HG02938 (cell line): ENCODE data around the gene CRY2.
A peak's percentile ranks its signal among the peaks of the same experiment; 100 is the strongest.
"Not testable (repeated sequence)": the region's sequence is repeated elsewhere in the genome, so short reads cannot be mapped to it uniquely, and the experiment has no call there.

Source experiments
- ATAC-seq: cut with Tn5 transposase; IDR thresholded peaks from one replicate; pipeline ENCODE4 v1.9.1; 2021; ENCODE audit warnings: mild to moderate bottlenecking, moderate library complexity; ENCODE audit not compliant: unreplicated experiment

CRY2 gene

DNA sequence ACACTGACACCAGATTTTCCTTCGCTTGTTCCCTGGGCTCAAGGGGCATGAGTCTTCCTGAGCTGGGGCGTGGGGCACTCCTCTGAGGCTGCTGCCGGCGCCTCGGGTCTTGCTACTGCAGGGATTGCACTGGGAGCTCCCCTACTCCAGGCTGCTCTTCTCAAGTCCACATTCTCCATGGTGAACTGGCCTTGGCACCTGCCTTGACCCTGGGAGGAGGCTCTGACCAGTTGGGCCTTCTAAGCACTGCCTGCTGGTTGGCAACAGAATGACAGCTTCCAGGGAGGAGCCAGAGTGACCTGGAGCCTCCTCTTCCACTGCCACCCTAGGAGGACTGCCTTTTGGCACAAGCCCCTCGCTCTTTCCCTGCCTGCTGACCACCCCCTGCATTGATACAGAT, 50.3 kb downstream of the CRY2 start:
- no peak for ATAC-seq

DNA sequence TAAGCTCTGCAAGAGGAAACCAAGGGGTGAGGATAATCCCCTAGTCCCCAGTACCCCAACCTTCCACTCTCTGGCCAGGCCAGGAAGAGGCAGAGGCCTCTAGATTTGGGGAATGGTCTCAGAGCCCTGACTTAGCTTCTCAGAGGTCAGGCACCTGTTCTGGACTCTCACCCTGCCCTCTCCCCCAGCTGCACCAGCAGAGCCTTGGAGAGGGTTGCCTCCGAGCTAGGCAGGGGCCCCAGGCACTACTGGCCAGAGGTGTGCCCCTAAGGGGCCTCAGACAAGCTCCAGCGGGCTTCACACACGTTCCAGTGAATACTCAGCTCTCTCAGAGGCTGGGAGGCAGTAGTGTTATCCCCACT, 51.8 kb downstream of the CRY2 start:
- ATAC-seq, result no peak

DNA sequence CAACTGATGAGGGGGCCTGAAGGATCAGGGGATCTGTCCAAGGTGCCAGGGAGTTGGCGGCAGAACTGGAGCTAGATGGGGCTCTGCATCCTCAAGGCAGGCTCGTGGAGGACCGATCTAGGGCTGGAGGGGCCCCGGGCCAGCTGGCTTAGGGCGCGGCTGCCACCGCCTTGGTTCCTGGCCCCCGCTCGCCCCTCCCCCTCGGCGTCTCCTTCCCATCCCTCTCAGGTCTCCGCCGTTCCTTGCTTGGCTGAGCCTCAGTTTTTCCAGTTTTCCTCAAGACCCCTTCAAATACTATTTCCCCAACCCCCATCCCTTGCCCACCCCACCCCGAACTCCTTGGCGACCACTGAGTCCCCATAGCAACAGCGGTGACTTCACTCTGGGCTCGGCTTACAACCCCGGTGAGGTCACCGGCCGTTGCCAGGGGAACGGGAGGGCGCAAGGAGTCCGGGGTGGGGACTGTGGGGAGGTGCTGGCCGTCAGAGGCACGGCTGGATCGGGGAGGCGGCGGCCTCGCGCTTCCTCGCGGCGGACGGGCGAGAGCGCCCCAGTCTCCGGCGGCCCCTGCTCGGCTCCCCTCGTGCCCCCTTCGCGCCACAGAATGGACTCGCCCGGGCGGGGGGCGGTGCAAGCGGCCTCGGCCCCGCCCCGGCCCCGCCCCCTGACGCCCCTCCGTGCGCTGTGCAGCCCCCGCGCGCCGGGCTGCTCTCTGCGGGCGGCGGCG, 52.3 kb downstream of the CRY2 start:
- peak; percentile 68 for ATAC-seq

DNA sequence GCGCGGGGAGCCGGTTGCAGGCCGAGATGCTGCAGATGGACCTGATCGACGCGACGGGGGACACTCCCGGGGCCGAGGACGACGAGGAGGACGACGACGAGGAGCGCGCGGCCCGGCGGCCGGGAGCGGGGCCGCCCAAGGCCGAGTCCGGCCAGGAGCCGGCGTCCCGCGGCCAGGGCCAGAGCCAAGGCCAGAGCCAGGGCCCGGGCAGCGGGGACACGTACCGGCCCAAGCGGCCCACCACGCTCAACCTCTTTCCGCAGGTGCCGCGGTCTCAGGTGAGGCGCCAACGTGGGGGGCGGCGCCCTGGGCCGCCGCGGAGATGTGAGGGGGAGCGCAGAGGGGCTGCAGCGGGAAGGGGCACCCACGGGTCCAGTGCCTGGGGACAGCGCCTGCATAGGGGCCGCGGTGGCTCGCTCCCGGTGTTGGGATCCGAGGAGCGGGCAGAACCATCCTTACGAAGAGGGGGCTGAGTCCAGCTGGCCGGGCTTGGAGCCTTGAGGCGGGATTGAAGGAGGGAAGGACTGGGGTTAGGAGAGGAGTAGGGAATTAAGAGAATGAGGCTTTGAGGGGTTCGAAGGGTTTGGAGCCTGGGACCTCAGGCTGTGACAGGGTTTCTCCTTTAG, 53.0 kb downstream of the CRY2 start:
- ATAC-seq, result not testable (repeated sequence)

DNA sequence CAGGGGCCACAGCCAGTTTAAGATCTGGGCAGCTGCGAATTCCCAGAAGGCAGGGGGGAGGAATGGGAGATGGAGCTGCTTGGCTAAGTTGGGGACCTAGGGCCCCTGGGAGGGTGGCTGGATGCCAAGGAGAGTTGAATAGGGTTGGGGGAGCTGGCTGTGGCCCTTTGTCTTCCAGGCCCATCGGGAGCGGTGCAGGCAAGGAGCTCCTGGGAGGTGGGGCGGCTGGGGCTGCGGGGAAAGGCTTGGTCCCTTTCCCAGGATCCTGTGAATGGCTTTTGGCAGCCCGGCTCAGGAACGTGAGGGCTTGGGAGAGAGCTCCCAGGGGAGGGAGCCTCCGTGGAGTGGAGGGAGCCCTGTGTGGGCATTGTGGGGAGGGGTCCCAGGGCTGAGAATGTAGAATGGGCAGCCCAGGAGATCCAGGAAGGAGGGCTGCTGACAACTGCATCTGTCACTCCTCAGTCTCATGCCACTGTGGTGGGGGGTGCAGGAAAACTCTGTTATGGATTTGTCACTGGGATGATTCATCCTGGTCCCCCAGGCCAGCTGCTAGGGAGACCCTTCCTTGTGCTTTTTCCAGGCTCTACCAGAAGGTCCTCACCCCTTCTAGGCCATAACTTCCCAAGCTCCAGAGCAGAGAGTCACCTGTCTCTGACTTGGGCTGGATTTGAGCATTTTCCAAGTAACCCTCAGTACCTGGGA, 53.8 kb downstream of the CRY2 start:
- ATAC-seq, result no peak

DNA sequence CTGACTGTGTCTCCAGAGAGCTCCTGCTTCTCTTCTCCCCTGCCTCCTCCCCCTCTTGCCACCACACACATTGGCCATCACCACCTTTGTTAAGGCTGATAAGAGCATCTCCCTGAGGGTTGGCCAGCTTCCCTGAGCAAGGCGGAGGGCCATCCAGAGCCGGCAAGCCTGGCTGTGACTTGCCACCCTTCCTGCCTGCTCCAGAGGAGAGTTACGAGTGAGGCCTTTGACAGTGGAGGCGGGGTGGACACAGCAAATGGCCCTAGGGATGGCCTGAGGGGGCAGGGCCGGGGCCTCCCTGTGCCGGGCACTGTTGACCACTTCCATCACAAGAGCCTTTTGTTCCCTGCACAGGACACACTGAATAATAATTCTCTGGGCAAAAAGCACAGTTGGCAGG, 54.4 kb downstream of the CRY2 start:
- no peak for ATAC-seq

DNA sequence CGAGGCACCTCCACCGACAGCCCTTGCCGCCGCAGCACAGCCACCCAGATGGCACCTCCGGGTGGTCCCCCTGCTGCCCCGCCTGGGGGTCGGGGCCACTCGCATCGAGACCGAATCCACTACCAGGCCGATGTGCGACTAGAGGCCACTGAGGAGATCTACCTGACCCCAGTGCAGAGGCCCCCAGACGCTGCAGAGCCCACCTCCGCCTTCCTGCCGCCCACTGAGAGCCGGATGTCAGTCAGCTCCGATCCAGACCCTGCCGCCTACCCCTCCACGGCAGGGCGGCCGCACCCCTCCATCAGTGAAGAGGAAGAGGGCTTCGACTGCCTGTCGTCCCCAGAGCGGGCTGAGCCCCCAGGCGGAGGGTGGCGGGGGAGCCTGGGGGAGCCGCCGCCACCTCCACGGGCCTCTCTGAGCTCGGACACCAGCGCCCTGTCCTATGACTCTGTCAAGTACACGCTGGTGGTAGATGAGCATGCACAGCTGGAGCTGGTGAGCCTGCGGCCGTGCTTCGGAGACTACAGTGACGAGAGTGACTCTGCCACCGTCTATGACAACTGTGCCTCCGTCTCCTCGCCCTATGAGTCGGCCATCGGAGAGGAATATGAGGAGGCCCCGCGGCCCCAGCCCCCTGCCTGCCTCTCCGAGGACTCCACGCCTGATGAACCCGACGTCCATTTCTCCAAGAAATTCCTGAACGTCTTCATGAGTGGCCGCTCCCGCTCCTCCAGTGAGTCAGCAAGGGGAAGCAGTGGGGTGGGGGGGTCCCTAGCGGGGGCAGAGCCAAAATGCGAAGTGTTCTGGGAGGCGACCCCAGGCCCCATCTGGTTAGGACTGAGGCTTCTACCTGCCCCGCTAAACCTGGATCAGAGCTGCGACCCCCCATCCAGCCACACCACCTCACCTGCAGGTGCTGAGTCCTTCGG, 55.4 kb downstream of the CRY2 start:
- no peak for ATAC-seq

DNA sequence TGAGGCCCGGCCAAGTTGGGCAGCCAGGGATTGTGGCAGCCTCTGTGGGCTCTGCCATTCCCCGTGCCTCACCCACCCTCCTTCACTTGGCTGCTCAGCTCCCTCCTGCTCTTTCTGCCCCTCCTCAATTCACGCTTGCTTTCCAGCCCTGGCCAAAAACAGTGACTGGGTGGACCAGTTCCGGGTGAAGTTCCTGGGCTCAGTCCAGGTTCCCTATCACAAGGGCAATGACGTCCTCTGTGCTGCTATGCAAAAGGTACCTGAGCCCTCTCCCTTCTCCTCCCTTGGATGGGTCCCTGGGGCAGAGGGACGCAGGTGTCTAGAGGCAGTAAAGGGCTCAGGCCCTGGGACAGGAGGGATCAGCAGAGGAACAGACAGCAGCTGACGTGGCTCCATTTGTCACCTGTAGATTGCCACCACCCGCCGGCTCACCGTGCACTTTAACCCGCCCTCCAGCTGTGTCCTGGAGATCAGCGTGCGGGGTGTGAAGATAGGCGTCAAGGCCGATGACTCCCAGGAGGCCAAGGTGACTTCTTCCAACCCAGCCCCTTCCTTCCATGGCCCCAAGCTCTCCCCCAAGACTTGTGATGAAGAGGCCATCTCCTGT, 57.1 kb downstream of the CRY2 start:
- ATAC-seq, result no peak

DNA sequence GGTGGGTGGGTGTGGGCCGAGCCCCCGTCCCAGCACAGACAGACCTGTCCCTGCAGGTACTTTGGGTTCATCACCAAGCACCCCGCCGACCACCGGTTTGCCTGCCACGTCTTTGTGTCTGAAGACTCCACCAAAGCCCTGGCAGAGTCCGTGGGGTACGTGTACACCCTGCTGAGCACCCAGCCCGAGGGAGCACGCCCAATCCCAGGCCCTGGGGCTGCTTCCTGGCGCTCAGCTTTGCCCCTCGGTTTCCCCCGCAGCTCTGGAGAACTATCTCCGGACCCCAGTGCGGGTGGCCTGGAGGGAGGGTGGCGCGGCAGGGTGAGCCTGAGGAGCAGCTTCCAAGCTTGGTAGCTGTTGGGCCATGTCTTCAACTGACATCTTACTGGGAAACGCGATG, 57.8 kb downstream of the CRY2 start:
- no peak for ATAC-seq

DNA sequence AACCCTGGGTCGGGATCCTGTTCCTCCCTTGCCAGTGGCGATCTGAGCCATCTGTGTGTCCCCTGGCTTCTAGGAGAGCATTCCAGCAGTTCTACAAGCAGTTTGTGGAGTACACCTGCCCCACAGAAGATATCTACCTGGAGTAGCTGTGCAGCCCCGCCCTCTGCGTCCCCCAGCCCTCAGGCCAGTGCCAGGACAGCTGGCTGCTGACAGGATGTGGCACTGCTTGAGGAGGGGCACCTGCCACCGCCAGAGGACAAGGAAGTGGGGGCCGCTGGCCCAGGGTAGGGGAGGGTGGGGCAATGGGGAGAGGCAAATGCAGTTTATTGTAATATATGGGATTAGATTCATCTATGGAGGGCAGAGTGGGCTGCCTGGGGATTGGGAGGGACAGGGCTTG, 58.3 kb downstream of the CRY2 start:
- ATAC-seq, result not testable (repeated sequence)

DNA sequence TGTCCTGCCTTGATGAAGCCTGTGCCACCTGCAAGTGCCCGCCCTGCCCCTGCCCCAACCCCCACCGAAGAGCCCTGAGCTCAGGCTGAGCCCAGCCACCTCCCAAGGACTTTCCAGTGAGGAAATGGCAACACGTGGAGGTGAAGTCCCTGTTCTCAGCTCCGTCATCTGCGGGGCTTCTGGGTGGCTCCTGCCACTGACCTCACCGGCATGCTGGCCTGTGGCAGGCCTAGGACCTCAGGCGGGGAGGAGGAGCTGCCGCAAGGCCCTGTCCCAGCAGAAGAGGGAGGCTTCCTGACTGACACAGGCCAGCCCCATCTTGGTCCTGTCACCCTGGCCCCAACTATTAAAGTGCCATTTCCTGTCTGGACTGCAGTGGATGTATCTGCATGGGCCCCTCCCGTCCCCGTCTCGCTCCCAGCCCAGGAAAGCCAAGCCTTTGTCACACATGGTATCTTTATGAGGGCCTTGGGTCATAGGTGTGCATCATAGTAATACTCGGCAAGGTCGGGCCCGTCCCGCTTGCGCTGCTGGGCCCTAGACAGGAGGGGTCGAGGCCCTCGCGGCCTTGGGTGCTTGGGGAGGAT, 58.9 kb downstream of the CRY2 start:
- no peak for ATAC-seq

DNA sequence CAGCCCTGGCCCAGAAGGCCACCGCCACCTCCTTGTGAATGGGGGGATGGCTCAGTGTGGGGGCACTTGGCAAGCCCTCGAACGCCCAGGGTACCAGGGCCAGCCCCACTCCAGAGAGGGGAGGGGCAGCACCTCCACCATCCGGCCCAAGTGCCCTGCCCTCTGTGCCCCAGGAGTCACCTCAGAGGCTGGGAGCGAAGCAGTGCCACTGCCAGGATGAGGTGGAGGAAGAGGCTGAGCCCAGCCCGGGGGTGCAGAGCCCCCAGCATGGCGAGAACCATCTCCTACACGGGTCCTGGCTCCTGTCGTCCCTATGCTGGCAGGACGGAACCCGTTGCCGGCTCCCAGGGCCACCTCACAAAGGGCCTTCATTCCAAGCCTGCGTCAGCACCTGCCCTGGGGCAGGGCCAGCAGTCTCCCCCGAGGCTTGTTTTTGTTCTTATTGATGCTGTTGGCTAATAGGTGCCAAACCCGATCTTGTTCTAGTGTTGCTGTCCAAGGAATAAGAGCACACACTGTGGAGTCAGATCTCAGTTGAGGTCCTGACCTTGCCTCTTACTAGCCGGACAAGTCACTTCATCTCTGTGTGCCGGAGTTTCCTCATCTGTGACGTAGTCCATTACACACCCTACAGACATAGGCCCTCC, 59.8 kb downstream of the CRY2 start, which contains the start of gene FREY1:
Gene FREY1 (minus strand): TSS at position 307 of the 647 bp plus-strand sequence. CDS start 26 bp downstream, at position 281.
- ATAC-seq, result no peak

DNA sequence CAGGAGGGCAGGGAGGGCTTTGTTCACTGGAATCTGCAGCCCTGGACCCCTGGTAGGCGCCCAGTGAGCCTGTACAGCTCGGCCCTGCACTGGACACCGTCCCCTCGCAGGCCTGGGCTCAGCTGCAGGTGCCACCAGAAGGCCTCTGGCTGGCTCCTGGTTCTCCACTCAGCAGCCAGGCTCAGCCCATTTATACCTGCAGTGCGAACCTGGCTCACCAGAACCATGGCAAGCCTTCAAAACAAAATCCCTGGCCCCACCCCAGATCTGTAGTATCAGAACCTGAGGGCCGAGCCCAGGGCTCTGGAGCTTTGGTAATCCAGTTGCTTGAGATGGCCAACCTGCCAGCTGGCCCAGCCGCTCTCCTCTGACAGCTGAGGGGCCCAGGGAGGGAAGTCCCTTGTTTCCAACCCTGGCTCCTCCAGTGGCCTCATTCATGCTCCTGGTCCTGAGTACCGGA, 60.7 kb downstream of the CRY2 start:
- no peak for ATAC-seq

DNA sequence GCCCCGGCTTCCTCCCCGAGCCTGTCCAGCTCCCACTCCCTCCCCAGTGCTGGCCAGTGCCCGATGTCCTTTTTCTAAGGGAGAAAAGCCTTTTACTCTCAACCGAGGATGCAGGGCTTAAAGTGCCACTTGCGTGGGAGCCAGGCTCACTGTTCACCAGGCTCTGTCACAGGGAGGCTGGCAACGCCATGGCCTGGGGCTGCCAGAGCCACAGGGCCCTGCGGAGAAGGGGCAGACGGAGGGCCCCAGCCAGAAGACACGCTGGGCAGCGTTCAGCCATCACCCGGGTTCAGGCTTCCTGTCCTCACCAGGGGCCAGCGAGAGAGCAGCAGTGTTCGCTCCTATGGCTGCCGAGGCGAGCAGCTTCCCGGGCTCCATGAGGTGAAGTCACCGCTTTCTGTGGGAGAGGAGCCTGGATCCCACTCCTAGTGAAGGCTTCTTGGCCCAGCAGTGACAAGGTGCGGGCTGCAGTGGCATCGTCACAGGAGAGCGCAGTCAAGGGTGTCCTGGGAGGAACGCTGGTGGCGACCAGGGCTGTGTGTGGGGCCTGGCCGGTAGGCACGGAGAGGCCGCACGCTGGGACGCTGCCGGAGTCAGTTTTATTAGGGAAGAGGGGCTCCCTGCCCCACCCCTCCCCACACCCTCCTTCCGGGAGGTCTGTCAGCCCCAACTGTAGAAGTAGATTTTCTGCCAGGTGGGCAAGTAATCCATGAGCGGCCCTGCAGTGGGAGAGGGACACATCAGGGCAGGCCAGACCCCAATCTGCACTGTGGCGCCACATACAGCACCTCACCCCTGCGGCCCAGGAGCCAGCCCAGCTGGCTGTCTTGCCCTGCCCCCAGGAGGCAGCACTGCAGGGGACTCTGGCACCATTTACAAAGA, 62.6 kb downstream of the CRY2 start:
- ATAC-seq, result no peak

DNA sequence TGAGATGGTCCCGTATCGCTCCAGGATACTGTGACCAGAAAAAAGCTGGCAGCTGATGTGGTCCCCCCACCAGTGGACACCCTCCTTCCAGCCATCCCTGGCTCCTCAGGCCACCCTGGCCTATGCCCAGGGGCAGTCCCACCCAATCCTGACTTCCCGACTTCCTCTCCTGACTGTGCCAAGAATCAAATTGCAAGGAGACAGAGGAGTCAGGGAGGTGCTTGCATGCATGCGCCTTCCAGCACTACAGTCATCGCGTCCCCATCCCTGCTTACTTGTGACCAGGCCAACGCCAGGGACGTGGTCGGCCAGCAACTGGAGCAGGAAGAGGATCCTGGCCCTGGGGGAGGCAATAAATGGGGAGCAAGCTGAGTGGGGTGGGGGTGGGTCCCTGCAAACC, 63.3 kb downstream of the CRY2 start:
- no peak for ATAC-seq

DNA sequence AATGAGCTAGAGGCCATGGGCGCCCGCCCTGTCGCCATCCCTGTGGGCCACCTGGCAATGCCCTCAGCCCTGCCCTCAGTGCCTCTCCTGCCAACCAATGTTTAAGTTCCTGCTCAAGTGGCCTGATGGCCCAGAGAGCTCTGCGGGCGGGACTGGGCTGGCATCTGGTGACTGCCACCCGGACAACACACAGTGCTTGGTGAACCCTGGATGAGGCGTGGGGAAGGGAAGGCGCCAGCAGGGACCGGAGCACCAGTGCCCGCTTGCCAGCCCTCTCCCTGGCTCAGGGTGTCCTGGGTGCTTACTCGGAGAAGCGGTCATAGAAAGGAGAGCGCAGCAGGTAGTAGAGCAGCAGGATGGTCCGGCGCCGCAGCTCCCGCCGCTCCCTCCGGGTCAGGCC, 66.2 kb downstream of the CRY2 start:
- no peak for ATAC-seq

DNA sequence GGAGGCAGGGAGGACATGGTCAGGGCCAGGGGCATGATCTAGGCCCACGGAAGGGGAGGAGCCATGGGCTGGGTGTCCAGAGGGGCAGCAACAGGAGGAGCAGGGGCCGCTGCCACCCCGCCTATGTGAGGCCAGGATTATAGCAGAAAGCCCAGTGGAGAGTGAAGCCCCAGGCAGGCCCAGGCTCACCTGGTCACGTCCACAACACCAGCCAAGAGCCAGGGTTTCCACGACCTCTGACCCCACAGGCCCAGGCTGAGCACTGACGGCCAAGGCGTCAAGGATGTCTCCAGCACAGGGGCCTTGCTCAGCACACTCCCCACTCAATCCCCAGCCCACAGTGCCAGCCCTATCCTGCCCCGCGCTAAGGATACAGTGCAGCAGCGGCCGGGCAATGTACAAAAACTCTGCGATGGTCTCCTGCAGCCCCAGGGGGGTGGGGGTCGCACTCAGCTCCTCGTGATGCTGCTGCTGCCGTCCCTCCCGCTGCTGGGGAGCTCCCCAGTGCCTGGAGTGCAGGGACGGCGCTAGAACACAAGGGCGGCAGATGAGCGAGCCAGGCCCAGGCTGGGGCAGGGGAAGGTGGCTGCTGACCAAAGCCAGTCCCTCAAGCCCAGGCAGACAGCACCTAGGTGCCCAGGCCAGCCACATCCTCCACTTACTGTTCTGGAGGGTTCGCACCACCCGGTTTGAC, 66.8 kb downstream of the CRY2 start:
- no peak for ATAC-seq

DNA sequence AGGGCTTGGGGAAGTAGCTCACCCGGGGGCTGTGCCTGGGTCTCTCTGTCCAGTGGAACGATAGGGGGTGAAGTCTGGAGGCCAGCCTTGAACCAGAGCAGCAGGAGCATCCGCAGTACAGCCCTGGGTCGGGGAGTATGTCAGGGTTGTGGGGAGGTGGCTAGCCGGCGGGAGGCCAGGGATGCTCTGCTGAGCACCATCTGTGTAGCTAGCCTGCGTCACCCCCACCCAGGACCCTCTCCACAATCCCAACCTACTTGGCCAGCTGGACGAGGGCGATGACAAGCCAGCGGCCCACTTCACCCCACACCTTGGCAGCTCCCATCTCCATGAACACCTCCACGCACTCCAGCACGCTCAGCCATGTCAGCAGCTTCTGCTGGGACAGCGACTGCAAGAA, 68.2 kb downstream of the CRY2 start:
- no peak for ATAC-seq
